ENCODE data around the gene NANP.
"Not testable (repeated sequence)": the region's sequence is repeated elsewhere in the genome, so short reads cannot be mapped to it uniquely, and the experiment has no call there.

Gene NANP

DNA sequence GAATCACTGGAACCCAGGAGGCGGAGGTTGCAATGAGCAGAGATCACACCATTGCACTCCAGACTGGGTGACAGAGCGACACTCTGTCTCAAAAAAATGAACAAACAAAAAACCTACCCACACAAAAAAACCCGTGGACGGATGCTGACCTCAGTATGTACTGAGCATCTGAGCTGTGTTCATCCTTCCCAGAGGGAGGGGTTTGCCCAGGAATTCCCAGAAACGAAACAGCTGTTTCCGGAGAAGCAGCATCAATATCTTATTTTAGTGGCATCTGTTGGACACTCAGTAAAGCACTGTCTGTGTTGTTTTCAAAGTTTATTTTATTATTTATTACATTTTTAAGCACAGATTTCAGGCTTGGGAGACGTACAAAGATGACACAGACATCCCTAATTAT, 18.7 kb downstream of the NANP start:
- TF ChIP-seq, protein P1, sequence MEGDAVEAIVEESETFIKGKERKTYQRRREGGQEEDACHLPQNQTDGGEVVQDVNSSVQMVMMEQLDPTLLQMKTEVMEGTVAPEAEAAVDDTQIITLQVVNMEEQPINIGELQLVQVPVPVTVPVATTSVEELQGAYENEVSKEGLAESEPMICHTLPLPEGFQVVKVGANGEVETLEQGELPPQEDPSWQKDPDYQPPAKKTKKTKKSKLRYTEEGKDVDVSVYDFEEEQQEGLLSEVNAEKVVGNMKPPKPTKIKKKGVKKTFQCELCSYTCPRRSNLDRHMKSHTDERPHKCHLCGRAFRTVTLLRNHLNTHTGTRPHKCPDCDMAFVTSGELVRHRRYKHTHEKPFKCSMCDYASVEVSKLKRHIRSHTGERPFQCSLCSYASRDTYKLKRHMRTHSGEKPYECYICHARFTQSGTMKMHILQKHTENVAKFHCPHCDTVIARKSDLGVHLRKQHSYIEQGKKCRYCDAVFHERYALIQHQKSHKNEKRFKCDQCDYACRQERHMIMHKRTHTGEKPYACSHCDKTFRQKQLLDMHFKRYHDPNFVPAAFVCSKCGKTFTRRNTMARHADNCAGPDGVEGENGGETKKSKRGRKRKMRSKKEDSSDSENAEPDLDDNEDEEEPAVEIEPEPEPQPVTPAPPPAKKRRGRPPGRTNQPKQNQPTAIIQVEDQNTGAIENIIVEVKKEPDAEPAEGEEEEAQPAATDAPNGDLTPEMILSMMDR (IDR thresholded peaks at IDR 0.05; ENCODE audit: insufficient read depth, missing control alignments) = no peak
- DNase-seq (ENCODE audit: insufficient read length, low spot score) (no peak), FAIRE-seq (no peak)

- DNase-seq (ENCODE audit: insufficient read length, low spot score) (no peak), FAIRE-seq (no peak)
- TF ChIP-seq, protein P1 (IDR thresholded peaks at IDR 0.05; ENCODE audit: insufficient read depth, missing control alignments) = no peak
These were observed 19.2 kb downstream of the NANP start for GRCh38 chr20:25604611-25605010.

DNA sequence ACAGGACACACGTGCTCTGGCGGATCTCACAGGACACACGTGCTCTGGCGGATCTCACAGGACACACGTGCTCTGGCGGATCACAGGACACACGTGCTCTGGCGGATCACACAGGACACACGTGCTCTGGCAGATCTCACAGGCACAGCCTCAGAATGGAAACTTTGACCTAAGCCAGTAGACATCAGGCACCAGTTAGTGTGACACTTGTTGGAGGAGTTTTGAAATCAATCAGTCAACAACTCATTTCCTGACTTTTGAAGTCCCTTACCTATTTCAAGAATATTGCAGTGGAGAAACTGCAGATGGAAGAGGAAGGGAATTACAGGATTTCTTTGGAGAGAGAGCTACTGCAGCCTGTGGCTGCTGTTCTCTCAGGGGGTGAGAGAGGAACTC, 20.9 kb downstream of the NANP start:
- DNase-seq (ENCODE audit: insufficient read length, low spot score); FAIRE-seq: not testable (repeated sequence)

DNA sequence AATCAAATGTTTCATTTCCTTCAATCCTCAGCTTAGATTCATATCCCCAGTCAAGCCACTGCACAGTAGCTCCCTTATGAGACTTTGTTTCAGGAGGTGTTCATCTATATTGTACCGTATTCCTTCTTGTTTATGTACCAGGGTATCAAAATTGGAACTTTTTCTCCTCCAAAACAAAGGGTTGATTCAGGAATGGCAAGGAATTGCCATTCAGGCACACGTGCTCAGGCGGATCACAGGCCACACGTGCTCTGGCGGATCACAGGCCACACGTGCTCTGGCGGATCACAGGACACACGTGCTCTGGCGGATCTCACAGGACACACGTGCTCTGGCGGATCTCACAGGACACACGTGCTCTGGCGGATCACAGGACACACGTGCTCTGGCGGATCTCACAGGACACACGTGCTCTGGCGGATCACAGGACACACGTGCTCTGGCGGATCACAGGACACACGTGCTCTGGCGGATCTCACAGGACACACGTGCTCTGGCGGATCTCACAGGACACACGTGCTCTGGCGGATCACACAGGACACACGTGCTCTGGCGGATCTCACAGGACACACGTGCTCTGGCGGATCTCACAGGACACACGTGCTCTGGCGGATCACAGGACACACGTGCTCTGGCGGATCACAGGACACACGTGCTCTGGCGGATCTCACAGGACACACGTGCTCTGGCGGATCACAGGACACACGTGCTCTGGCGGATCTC, 21.5 kb downstream of the NANP start:
- not testable (repeated sequence) for FAIRE-seq; DNase-seq (ENCODE audit: insufficient read length, low spot score)

- FAIRE-seq = no peak
- no peak for DNase-seq (ENCODE audit: insufficient read length, low spot score)
- TF ChIP-seq, protein P1 (IDR thresholded peaks at IDR 0.05; ENCODE audit: insufficient read depth, missing control alignments) = no peak
These were observed 22.2 kb downstream of the NANP start for GRCh38 chr20:25601659-25602058.

GRCh38 chr20:25600632-25601031, 23.2 kb downstream of the NANP start:
- TF ChIP-seq, protein P1 (IDR thresholded peaks at IDR 0.05; ENCODE audit: insufficient read depth, missing control alignments) = no peak
- FAIRE-seq (no peak), DNase-seq (ENCODE audit: insufficient read length, low spot score) (no peak)

DNA sequence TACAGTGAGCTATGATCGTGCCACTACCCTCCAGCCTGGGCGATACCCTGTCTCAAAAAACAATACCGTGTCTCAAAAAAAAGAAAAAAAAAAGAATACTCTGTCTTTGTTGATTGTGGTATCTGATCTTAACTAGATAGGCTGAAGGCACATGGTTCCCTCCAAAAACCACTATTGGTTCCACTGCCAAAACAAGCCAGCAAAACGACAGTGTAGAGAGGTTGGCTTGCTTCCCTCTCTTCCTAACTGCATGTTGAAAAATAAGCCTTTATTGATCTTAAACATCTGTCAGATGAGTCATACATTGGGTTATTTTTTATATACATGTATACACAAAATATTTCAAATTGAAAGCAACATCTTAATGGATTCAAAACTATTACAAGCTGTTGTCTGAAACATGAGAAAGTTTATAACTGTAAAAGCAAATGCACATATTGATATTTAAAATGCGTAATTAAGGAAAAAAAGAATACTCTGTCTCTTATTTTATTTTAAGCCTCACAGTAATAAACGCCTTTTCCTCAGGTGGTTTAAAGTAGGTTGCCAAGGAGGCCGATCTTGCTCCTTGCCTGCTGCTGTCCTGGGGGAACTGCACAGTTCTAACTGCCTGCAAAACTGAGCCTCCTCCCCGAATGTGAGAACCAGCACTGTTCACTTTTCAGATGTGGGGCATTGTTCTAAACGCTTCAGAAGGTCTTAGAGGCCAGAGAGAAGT, 31.5 kb downstream of the NANP start:
- no peak for FAIRE-seq
- TF ChIP-seq, protein P1 (IDR thresholded peaks at IDR 0.05; ENCODE audit: insufficient read depth, missing control alignments) = no peak

DNA sequence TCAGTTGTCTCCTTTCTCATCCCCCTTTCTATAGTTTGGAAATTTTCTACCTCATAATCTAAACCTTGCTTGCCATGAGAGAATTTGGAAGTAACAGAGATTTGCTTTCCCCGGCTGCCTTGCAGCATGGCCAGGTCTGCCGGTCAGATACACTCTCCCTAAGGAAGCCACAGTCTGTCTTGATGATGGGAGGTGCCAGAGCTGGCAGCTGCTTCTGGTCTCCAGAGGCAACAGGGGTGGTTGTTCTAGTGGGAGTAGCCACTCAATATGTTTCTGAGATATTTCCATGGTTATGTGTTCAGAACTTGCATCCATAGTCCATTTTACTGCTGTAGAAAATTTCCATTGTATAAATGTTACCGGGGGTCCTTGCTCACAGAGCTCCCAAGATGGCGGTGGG, 33.0 kb downstream of the NANP start:
- FAIRE-seq; DNase-seq (ENCODE audit: insufficient read length, low spot score): not testable (repeated sequence)

More for the DNA sequence above, 31.5 kb downstream of the NANP start:
- DNase-seq (ENCODE audit: insufficient read length, low spot score) = no peak

All from D721Med (cell line).